Amniotic epithelial cell (primary cell): ENCODE measurements around the gene KDM8.

Experiments
- DNase-seq: peaks from one replicate; pipeline ENCODE4 v3.0.0-alpha.2; 2010; ENCODE audit warnings: low read depth

Gene KDM8

GRCh38 chr16:27270349-27270748 lies 67.0 kb downstream of the KDM8 start:
- no peak for DNase-seq
